ENCODE measurements around the gene DENND1A. TPM values are rescaled to one million over a fixed set of nuclear protein-coding genes. Genes with fewer than 3 reads are reported as not detected.

DENND1A gene
- total RNA-seq, 2 donors from 2014 or later: 17.8 to 36.6 TPM

DNA sequence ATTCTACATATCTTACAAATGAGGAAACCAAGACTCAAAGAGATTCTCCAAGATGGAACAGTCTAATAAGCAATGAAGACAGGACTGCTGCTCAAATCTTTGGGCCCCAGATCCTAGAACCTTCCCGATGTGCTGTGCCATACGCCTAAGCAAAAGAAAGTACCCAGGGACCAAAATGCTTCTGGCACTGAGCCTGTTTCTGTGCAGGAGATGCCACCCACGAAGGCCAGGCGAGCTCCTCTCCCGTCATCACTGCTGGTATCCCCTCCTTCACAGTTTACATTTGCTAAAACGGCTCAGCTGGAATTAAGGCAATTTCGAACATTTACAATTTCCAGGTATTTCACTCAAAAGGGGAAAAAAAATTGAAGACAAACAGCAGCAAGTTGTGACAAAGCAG, 277.5 kb downstream of the DENND1A start:
- TF ChIP-seq, protein P1, sequence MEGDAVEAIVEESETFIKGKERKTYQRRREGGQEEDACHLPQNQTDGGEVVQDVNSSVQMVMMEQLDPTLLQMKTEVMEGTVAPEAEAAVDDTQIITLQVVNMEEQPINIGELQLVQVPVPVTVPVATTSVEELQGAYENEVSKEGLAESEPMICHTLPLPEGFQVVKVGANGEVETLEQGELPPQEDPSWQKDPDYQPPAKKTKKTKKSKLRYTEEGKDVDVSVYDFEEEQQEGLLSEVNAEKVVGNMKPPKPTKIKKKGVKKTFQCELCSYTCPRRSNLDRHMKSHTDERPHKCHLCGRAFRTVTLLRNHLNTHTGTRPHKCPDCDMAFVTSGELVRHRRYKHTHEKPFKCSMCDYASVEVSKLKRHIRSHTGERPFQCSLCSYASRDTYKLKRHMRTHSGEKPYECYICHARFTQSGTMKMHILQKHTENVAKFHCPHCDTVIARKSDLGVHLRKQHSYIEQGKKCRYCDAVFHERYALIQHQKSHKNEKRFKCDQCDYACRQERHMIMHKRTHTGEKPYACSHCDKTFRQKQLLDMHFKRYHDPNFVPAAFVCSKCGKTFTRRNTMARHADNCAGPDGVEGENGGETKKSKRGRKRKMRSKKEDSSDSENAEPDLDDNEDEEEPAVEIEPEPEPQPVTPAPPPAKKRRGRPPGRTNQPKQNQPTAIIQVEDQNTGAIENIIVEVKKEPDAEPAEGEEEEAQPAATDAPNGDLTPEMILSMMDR (IDR thresholded peaks at IDR 0.05): no peak
- Histone ChIP-seq H3K9me3 (no peaks in the 10 kb centered on the region), H3K4me1 (ENCODE audit: control insufficient read depth in 1 of 2, low read depth in 2 of 2) (peaks cover 0 to 5% of the 10 kb centered on the region in 2 donors), H3K27ac (no peak overlapping the region), H3K27me3 (replicated peaks; ENCODE audit: insufficient read depth) (no peaks in the 10 kb centered on the region), H3K4me3 (no peak overlapping the region), H3K36me3 (no peaks in the 10 kb centered on the region)
- DNase-seq (ENCODE audit: low spot score) (no peak), ATAC-seq (ENCODE audit: insufficient number of reproducible peaks, low FRiP score, low read depth) (no peak)

- no peaks in the 10 kb centered on the region for H3K36me3 ChIP-seq
Measured at GRCh38 chr9:123651871-123652270, 278.1 kb downstream of the DENND1A start.

GRCh38 chr9:123651273-123651672, 278.7 kb downstream of the DENND1A start:
- Histone ChIP-seq H3K4me1 (ENCODE audit: control insufficient read depth in 1 of 2, low read depth in 2 of 2) (no peaks in the 10 kb centered on the region), H3K9me3 (no peaks in the 10 kb centered on the region), H3K27me3 (replicated peaks; ENCODE audit: insufficient read depth) (no peaks in the 10 kb centered on the region), H3K4me3 (no peak overlapping the region), H3K36me3 (no peaks in the 10 kb centered on the region), H3K27ac (no peak overlapping the region)
- no peak for DNase-seq (ENCODE audit: low spot score)
- TF ChIP-seq, protein P1 (IDR thresholded peaks at IDR 0.05): no peak
- ATAC-seq (ENCODE audit: insufficient number of reproducible peaks, low FRiP score, low read depth): no peak

More at GRCh38 chr9:123651871-123652270, 278.1 kb downstream of the DENND1A start:
- TF ChIP-seq, protein P1 (IDR thresholded peaks at IDR 0.05): no peak
- DNase-seq (ENCODE audit: low spot score): no peak
- H3K27me3 ChIP-seq (replicated peaks; ENCODE audit: insufficient read depth): no peaks in the 10 kb centered on the region
- H3K4me1 ChIP-seq (ENCODE audit: control insufficient read depth in 1 of 2, low read depth in 2 of 2): peaks cover 0 to 2% of the 10 kb centered on the region in 2 donors
- H3K9me3 ChIP-seq: no peaks in the 10 kb centered on the region
- no peak overlapping the region for H3K4me3 ChIP-seq
- no peak for ATAC-seq (ENCODE audit: insufficient number of reproducible peaks, low FRiP score, low read depth)
- H3K27ac ChIP-seq: no peak overlapping the region

DNA sequence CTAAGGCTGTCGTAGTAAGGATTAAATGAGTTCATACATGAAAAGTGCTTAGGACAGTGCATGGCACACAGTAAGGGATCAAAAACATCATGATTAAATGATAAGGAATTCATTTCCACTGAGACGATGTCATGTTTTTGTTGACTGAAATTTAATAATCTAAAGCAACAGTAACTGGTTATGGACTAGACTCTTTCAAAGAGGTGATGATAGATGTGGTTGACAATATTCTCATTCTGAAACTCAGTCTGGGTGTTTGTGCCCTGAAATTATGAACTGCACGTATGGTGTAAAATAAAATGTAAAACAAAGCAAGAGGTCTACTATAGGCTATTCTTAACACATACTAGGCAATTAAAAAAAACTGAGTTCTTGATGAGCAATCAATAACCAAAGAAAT, 280.0 kb downstream of the DENND1A start:
- H3K4me3 ChIP-seq: no peak overlapping the region
- ATAC-seq (ENCODE audit: insufficient number of reproducible peaks, low FRiP score, low read depth): no peak
- no peaks in the 10 kb centered on the region for H3K9me3 ChIP-seq
- no peaks in the 10 kb centered on the region for H3K4me1 ChIP-seq (ENCODE audit: control insufficient read depth in 1 of 2, low read depth in 2 of 2)
- no peaks in the 10 kb centered on the region for H3K27me3 ChIP-seq (replicated peaks; ENCODE audit: insufficient read depth)
- no peaks in the 10 kb centered on the region for H3K36me3 ChIP-seq
- no peak overlapping the region for H3K27ac ChIP-seq
- TF ChIP-seq, protein P1 (IDR thresholded peaks at IDR 0.05): no peak
- DNase-seq (ENCODE audit: low spot score): no peak

- ATAC-seq (ENCODE audit: insufficient number of reproducible peaks, low FRiP score, low read depth): no peak
- H3K9me3 ChIP-seq: no peaks in the 10 kb centered on the region
- H3K27ac ChIP-seq: no peak overlapping the region
- TF ChIP-seq, protein P1 (IDR thresholded peaks at IDR 0.05): no peak
- H3K27me3 ChIP-seq (replicated peaks; ENCODE audit: insufficient read depth): no peaks in the 10 kb centered on the region
- no peak for DNase-seq (ENCODE audit: low spot score)
- H3K36me3 ChIP-seq: no peaks in the 10 kb centered on the region
- peaks cover 0 to 11% of the 10 kb centered on the region in 2 donors for H3K4me1 ChIP-seq (ENCODE audit: control insufficient read depth in 1 of 2, low read depth in 2 of 2)
- H3K4me3 ChIP-seq: no peak overlapping the region
Measured at GRCh38 chr9:123647145-123647544, 282.8 kb downstream of the DENND1A start.

Measured in thoracic aorta (tissue), 2 donors.